ENCODE measurements around the gene CASQ1. TPM values are rescaled to one million over a fixed set of nuclear protein-coding genes. Genes with fewer than 3 reads are reported as not detected.

Gene CASQ1
- total RNA-seq, 6 experiments from 2014 or later, result 0.14 to 0.35 (median 0.19) TPM; not detected in 3

GRCh38 chr1:160207771-160208556 is 17.6 kb downstream of the CASQ1 start:
- Mint-ChIP-seq H3K9me3 (no peaks in the 10 kb centered on the region), H3K27me3 (ENCODE audit: insufficient read depth) (peaks cover 13% of the 10 kb centered on the region), H3K27ac (peak overlapping the region; percentile 90), H3K4me3 (peak overlapping the region; percentile 85), H3K36me3 (ENCODE audit: low read depth) (peaks cover 49% of the 10 kb centered on the region), H3K4me1 (ENCODE audit: low read depth) (peaks cover 69% of the 10 kb centered on the region)
- no peak for TF ChIP-seq CTCF (IDR thresholded peaks at IDR 0.05)
- no peak for DNase-seq

GRCh38 chr1:160208557-160209320 is 18.4 kb downstream of the CASQ1 start:
- Mint-ChIP-seq H3K9me3 (no peaks in the 10 kb centered on the region), H3K27me3 (ENCODE audit: insufficient read depth) (peaks cover 14% of the 10 kb centered on the region), H3K4me1 (ENCODE audit: low read depth) (peaks cover 72% of the 10 kb centered on the region), H3K36me3 (ENCODE audit: low read depth) (peaks cover 53% of the 10 kb centered on the region), H3K4me3 (peak overlapping the region; percentile 85), H3K27ac (peak overlapping the region; percentile 90)
- DNase-seq, result no peak
- no peak for TF ChIP-seq CTCF (IDR thresholded peaks at IDR 0.05)

GRCh38 chr1:160209321-160210046 is 19.1 kb downstream of the CASQ1 start:
- TF ChIP-seq CTCF (IDR thresholded peaks at IDR 0.05), result no peak
- Mint-ChIP-seq H3K36me3 (ENCODE audit: low read depth) (peaks cover 58% of the 10 kb centered on the region), H3K4me3 (peak overlapping the region; percentile 85), H3K27me3 (ENCODE audit: insufficient read depth) (peaks cover 13% of the 10 kb centered on the region), H3K27ac (peak overlapping the region; percentile 90), H3K9me3 (no peaks in the 10 kb centered on the region), H3K4me1 (ENCODE audit: low read depth) (peaks cover 70% of the 10 kb centered on the region)
- DNase-seq, result no peak

- Mint-ChIP-seq H3K36me3 (ENCODE audit: low read depth) (peaks cover 63% of the 10 kb centered on the region), H3K9me3 (no peaks in the 10 kb centered on the region), H3K4me1 (ENCODE audit: low read depth) (peaks cover 78% of the 10 kb centered on the region), H3K4me3 (no peak overlapping the region), H3K27ac (peak overlapping the region; percentile 90), H3K27me3 (ENCODE audit: insufficient read depth) (peaks cover 13% of the 10 kb centered on the region; the same call in 1 of the 2 replicates)
- DNase-seq, result no peak
- TF ChIP-seq CTCF (IDR thresholded peaks at IDR 0.05), result no peak
These were observed 20.2 kb downstream of the CASQ1 start for GRCh38 chr1:160210561-160210960.

GRCh38 chr1:160211046-160211790 is 20.8 kb downstream of the CASQ1 start:
- Mint-ChIP-seq H3K4me3 (no peak overlapping the region), H3K4me1 (ENCODE audit: low read depth) (peaks cover 83% of the 10 kb centered on the region), H3K27me3 (ENCODE audit: insufficient read depth) (peaks cover 10% of the 10 kb centered on the region; the same call in 1 of the 2 replicates), H3K9me3 (no peaks in the 10 kb centered on the region), H3K36me3 (ENCODE audit: low read depth) (peaks cover 69% of the 10 kb centered on the region), H3K27ac (peak overlapping the region; percentile 90)
- DNase-seq, result no peak
- no peak for TF ChIP-seq CTCF (IDR thresholded peaks at IDR 0.05)
